Mesodermal cell (in vitro differentiated cells): ENCODE results near the gene NOL12.
"Not testable (repeated sequence)": the region's sequence is repeated elsewhere in the genome, so short reads cannot be mapped to it uniquely, and the experiment has no call there.

ENCODE experiments used
- H3K27ac ChIP-seq: 2 replicates; pipeline ENCODE4 v1.7.0; 2013; ENCODE audit warnings: mild to moderate bottlenecking, low read depth, low read length, moderate library complexity; ENCODE audit not compliant: severe bottlenecking
- H3K36me3 ChIP-seq: 2 replicates; pipeline ENCODE4 v1.7.1; 2013; ENCODE audit warnings: mild to moderate bottlenecking, low read length, moderate library complexity; ENCODE audit not compliant: control insufficient read depth, insufficient read depth
- H3K4me1 ChIP-seq: one replicate; pipeline ENCODE4 v1.7.1; 2013; ENCODE audit warnings: mild to moderate bottlenecking, low read length; ENCODE audit not compliant: insufficient read depth, control insufficient read depth, poor library complexity, severe bottlenecking
- H3K4me3 ChIP-seq: 2 replicates; pipeline ENCODE4 v1.7.0; 2013; ENCODE audit warnings: low read length, control low read depth, mild to moderate bottlenecking; ENCODE audit not compliant: insufficient read depth, poor library complexity, severe bottlenecking; ENCODE audit errors: extremely low read depth
- H3K9me3 ChIP-seq: 2 replicates; pipeline ENCODE4 v1.7.1; 2013; ENCODE audit warnings: mild to moderate bottlenecking, low read length, moderate library complexity; ENCODE audit not compliant: control insufficient read depth
- WGBS, 2 experiments: methylation state at CpG; one replicate each; pipeline ENCODE4 v1.1.5; 2013; ENCODE audit warnings: missing lambda C conversion rate in 2 of 2; ENCODE audit not compliant: insufficient coverage in 2 of 2; 5-methylcytosine and 5-hydroxymethylcytosine counted together

The NOL12 gene

DNA sequence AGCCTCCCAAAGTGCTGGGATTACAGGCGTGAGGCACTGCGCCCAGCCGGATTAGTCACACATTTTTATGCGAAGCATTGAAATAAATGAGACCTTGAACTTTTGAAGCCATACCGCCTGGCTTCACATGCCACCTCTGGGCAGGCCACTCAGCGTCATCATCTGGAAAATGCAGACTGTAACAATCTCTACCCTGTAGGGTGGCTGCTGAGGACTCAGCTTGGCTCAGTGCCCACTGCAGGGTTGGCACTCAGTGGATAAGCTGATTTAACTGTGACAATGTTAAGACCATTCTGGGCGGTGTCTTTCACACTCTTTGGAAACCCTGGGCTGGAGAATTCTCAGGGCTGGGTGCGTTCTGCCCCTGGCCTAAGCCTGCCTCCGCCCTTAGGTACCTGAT is 38.2 kb upstream of the NOL12 start:
- no peak overlapping the region for H3K27ac ChIP-seq
- H3K9me3 ChIP-seq = no peaks in the 10 kb centered on the region
- H3K4me3 ChIP-seq = no peak overlapping the region
- no peaks in the 10 kb centered on the region for H3K4me1 ChIP-seq
- peaks cover 93% of the 10 kb centered on the region for H3K36me3 ChIP-seq
- WGBS, 2 experiments = 97 to 99% methylated on average over 9 of the region's 9 CpGs

DNA sequence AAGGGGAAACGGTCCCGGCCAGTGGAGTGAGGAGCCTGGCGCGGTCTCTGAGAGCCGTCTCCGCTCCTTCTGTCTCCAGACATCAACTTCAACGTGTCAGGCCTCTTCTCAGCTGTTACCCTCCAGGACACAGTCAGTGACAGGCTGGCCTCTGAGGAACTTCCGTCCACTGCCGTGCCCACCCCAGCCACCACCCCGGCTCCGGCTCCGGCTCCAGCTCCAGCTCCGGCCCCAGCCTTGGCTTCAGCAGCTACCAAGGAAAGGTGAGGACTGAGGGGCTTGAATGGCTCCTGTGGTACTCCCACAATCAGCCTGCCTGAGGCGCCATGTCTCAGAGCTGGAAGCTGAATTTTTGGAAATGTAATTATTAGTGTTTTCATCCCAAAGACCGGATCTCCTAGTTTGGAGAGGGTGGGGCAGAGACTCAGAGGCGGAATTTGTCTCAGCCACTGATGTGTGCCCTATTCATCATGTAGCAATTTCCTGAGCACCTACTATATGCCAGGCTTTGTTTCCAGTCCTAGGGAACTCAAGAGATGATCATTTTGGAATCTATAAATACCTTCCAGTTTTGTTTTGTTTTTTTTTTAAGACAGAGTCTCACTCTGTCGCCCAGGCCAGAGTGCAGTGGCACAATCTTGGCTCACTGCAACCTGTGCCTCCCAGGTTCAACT is 35.5 kb upstream of the NOL12 start:
- Histone ChIP-seq H3K4me1 (no peaks in the 10 kb centered on the region), H3K4me3 (no peak overlapping the region), H3K27ac (no peak overlapping the region), H3K9me3 (no peaks in the 10 kb centered on the region), H3K36me3 (peaks cover 80% of the 10 kb centered on the region)
- WGBS, 2 experiments = 95 to 96% methylated on average over 14 to 16 of the region's 17 CpGs

DNA sequence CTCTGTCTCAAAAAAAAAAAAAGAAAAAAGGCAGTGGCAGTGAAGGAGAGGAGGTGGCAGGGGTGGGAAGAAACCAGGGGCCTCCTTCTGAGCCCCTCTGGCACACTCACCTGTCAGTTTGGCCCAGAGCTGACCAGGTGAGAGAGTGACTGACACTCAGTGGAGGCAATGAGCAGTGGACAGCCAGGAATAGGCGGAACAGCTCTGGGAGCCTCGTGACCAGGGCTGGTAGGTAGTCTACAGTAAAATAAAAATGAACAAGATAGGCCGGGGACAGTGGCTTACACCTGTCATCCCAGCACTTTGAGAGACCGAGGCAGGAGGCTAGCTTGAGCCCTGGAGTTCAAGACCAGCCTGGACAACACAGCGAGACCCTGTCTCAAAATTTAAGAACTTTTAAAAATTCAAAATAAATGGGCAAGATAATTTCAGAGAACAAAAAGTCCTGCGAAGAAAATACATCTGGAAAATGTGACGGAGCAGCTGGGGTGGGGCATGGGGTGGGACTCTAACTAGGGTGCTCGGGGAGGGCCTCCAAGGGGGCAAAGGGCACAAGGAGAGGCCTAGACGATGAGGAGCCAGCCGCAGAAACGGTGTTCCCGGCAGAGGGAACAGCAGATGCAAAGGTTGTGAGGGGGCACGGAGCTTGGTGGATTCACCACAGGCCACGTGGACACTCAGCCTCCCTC is 31.4 kb upstream of the NOL12 start:
- Histone ChIP-seq H3K4me3 (no peak overlapping the region), H3K9me3 (no peaks in the 10 kb centered on the region), H3K4me1 (no peaks in the 10 kb centered on the region), H3K27ac (no peak overlapping the region), H3K36me3 (peaks cover 43% of the 10 kb centered on the region)
- WGBS, 2 experiments = 91 to 95% methylated on average over 8 to 13 of the region's 14 CpGs

DNA sequence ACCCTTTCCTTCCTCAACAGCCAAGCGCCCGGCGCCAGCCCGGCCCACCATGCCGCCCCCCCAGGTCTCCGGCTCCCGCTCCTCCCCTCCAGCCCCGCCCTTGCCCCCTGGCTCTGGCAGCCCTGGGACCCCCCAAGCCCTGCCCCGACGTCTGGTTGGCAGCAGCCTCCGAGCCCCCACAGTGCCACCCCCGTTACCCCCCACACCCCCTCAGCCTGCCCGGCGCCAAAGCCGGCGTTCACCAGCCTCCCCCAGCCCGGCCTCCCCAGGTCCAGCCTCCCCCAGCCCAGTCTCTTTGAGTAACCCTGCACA is 30.9 kb upstream of the NOL12 start:
- H3K27ac ChIP-seq = no peak overlapping the region
- H3K4me1 ChIP-seq = no peaks in the 10 kb centered on the region
- H3K4me3 ChIP-seq = no peak overlapping the region
- H3K36me3 ChIP-seq = peaks cover 38% of the 10 kb centered on the region
- H3K9me3 ChIP-seq = no peaks in the 10 kb centered on the region
- WGBS, 2 experiments = 100% methylated on average over 1 to 5 of the region's 17 CpGs

GRCh38 chr22:37656583-37656982 is 29.6 kb upstream of the NOL12 start:
- H3K4me1 ChIP-seq = peaks cover 12% of the 10 kb centered on the region
- H3K36me3 ChIP-seq = peaks cover 24% of the 10 kb centered on the region
- WGBS, 2 experiments = 95% methylated on average over 4 of the region's 4 CpGs
- not testable (repeated sequence) for H3K9me3 ChIP-seq, H3K27ac ChIP-seq, H3K4me3 ChIP-seq

- Histone ChIP-seq H3K27ac (peak overlapping the region; percentile 60), H3K4me3 (peak overlapping the region; percentile 50), H3K36me3 (peaks cover 21% of the 10 kb centered on the region), H3K4me1 (peaks cover 18% of the 10 kb centered on the region), H3K9me3 (no peaks in the 10 kb centered on the region)
- 18 to 20% methylated on average over 5 of the region's 6 CpGs for WGBS, 2 experiments
Measured at GRCh38 chr22:37657590-37658132, 28.5 kb upstream of the NOL12 start.

DNA sequence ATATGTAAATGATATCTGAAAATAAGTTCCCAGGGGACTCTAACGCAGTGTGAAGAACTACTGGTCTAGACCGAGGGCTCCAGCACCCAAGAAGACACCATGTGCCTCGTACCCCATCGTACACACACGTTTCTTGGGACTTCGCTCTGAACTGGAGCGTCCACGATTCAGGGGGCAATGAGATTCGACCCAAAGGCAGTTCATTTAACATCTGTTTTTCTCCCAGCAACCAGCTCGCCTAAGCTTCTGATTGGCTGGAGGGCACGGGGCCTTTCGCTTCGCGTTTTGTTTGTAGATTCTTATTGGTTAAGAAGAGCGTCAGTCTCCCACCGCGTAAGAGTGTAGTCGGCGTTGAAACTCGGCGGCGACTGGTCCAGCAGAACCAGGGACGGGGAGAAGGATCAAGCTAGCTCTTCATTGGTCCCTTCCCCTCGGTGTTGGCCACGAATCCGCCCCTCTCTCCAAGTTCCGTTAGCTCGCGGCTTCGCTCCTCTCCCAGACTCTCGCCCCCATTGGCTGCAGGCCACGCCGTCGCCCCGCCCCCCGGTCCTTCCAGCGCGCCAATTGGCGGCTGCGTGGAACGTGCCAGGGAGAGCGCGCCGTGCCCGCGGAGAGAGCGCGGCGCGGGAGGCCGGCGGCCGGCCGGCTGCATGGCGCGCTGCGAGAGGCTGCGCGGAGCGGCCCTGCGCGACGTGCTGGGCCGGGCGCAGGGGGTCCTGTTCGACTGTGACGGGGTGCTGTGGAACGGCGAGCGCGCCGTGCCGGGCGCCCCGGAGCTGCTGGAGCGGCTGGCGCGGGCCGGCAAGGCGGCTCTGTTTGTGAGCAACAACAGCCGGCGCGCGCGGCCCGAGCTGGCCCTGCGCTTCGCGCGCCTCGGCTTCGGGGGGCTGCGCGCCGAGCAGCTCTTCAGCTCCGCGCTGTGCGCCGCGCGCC is 27.7 kb upstream of the NOL12 start, which contains the start of gene PDXP:
TSS of gene PDXP (plus strand) at position 591 of the 933 bp plus-strand sequence. CDS start at position 651, 60 bp downstream.
- peak within 1 kb of the TSS; percentile 60 for H3K27ac ChIP-seq
- H3K4me3 ChIP-seq = peak within 1 kb of the TSS; percentile 61
- H3K36me3 ChIP-seq = peaks cover 13% of the 10 kb centered on the region
- no peaks in the 10 kb centered on the region for H3K9me3 ChIP-seq
- peaks cover 18% of the 10 kb centered on the region for H3K4me1 ChIP-seq
- 1 to 2% methylated on average over 53 to 85 of the region's 101 CpGs for WGBS, 2 experiments

- peaks cover 18% of the 10 kb centered on the region for H3K4me1 ChIP-seq
- WGBS, 2 experiments = 5 to 6% methylated on average over 46 to 57 of the region's 68 CpGs
- no peaks in the 10 kb centered on the region for H3K9me3 ChIP-seq
- H3K36me3 ChIP-seq = peaks cover 6% of the 10 kb centered on the region
- H3K27ac ChIP-seq = no peak overlapping the region
- peak overlapping the region; percentile 61 for H3K4me3 ChIP-seq
Measured at GRCh38 chr22:37659066-37659896, 26.9 kb upstream of the NOL12 start.

- WGBS, 2 experiments = 92 to 93% methylated on average over 12 to 14 of the region's 14 CpGs
- Histone ChIP-seq H3K4me3 (peak overlapping the region; percentile 61), H3K36me3 (peaks cover 8% of the 10 kb centered on the region), H3K9me3 (no peaks in the 10 kb centered on the region), H3K27ac (no peak overlapping the region), H3K4me1 (peaks cover 18% of the 10 kb centered on the region)
Measured at GRCh38 chr22:37659897-37660708, 26.0 kb upstream of the NOL12 start.
